ENCODE measurements around the gene ARID5B. TPM values are rescaled to one million over a fixed set of nuclear protein-coding genes. Genes with fewer than 3 reads are reported as not detected.

Gene ARID5B
- total RNA-seq, 1 donor from 2014 or later: 68.3 TPM

- no peak for DNase-seq
These were observed 197.0 kb downstream of the ARID5B start for GRCh38 chr10:62098278-62099121.

- DNase-seq: no peak
These were observed 197.8 kb downstream of the ARID5B start for GRCh38 chr10:62099299-62099698.

GRCh38 chr10:62103857-62104256, 202.4 kb downstream of the ARID5B start:
- DNase-seq: no peak

- no peak for DNase-seq
These were observed 205.5 kb downstream of the ARID5B start for GRCh38 chr10:62106929-62107519.

- DNase-seq: no peak
These were observed 207.5 kb downstream of the ARID5B start for GRCh38 chr10:62108759-62109586.

- DNase-seq: no peak
These were observed 208.2 kb downstream of the ARID5B start for GRCh38 chr10:62109587-62110293.

- no peak for DNase-seq
These were observed 210.8 kb downstream of the ARID5B start for GRCh38 chr10:62112300-62112699.

- DNase-seq: no peak
These were observed 211.5 kb downstream of the ARID5B start for GRCh38 chr10:62112963-62113362.

- DNase-seq: no peak
These were observed 212.2 kb downstream of the ARID5B start for GRCh38 chr10:62113680-62114079.

GRCh38 chr10:62115321-62115720, 213.8 kb downstream of the ARID5B start:
- no peak for DNase-seq

- no peak for DNase-seq
These were observed 214.3 kb downstream of the ARID5B start for GRCh38 chr10:62115842-62116241.

GRCh38 chr10:62116896-62117295, 215.4 kb downstream of the ARID5B start:
- DNase-seq: no peak

- DNase-seq: no peak
These were observed 219.7 kb downstream of the ARID5B start for GRCh38 chr10:62121187-62121530.

GRCh38 chr10:62127975-62128374, 226.5 kb downstream of the ARID5B start:
- DNase-seq: no peak

- no peak for DNase-seq
These were observed 229.4 kb downstream of the ARID5B start for GRCh38 chr10:62130948-62131347.

GRCh38 chr10:62131724-62132123, 230.2 kb downstream of the ARID5B start:
- DNase-seq: no peak

- DNase-seq: no peak
These were observed 232.1 kb downstream of the ARID5B start for GRCh38 chr10:62133618-62134017.

- no peak for DNase-seq
These were observed 235.4 kb downstream of the ARID5B start for GRCh38 chr10:62136931-62137330.

Measured in skin of body (tissue), 2 donors.